Ishikawa (cell line): ENCODE results near the gene TCHP.

Source experiments
- CEBPB ChIP-seq: IDR thresholded peaks from 2 replicates; pipeline ENCODE4 v1.6.1; 2012
- CREB1 ChIP-seq: IDR thresholded peaks from 2 replicates; pipeline ENCODE4 v1.6.1; 2012; ENCODE audit warnings: low read depth
- EP300 ChIP-seq: IDR thresholded peaks from 2 replicates; pipeline ENCODE4 v1.6.1; 2012; ENCODE audit warnings: borderline replicate concordance
- FOXM1 ChIP-seq: IDR thresholded peaks from 2 replicates; pipeline ENCODE4 v1.6.1; 2012; ENCODE audit warnings: low read depth, borderline replicate concordance
- NFIC ChIP-seq: IDR thresholded peaks from 2 replicates; pipeline ENCODE4 v1.6.1; 2012
- RAD21 ChIP-seq: IDR thresholded peaks from 2 replicates; pipeline ENCODE4 v1.6.1; 2012; ENCODE audit warnings: low read depth
- TAF1 ChIP-seq: IDR thresholded peaks from 2 replicates; pipeline ENCODE4 v1.6.1; 2012; ENCODE audit warnings: low read depth, mild to moderate bottlenecking
- TCF12 ChIP-seq: IDR thresholded peaks from 2 replicates; pipeline ENCODE4 v1.6.1; 2012; ENCODE audit warnings: low read depth
- TF ChIP-seq, protein P1 (sequence below): IDR thresholded peaks from 2 replicates; pipeline ENCODE4 v1.6.1; 2012
- TF ChIP-seq, protein P2 (sequence below): IDR thresholded peaks from 2 replicates; pipeline ENCODE4 v1.6.1; 2012
- TF ChIP-seq, protein P3 (sequence below): IDR thresholded peaks from 2 replicates; pipeline ENCODE4 v1.6.1; 2012; ENCODE audit warnings: low read depth, mild to moderate bottlenecking

DNA sequence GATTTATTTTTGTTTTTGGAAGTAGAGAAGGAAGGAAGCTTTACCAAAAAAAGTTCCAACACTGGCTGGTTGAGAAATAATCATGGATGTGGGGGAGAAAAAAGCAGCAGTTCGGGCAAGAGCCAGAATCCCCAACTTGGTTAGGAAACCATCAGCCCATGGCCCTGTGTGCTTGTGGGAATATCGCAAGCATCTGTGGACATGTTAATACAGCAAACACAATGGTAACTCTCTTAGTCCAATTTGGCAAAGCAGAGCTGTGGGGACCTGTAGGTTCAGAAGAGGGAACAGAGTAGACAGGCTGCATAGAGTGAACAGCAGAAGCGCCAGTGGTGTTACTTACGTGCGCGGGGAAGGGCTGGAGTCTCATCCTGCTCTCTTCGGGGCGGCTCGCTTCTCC, 46.8 kb downstream of the TCHP start:
- TF ChIP-seq, protein P1, sequence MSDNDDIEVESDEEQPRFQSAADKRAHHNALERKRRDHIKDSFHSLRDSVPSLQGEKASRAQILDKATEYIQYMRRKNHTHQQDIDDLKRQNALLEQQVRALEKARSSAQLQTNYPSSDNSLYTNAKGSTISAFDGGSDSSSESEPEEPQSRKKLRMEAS: no peak
- TF ChIP-seq, protein P2, sequence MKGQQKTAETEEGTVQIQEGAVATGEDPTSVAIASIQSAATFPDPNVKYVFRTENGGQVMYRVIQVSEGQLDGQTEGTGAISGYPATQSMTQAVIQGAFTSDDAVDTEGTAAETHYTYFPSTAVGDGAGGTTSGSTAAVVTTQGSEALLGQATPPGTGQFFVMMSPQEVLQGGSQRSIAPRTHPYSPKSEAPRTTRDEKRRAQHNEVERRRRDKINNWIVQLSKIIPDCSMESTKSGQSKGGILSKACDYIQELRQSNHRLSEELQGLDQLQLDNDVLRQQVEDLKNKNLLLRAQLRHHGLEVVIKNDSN: no peak
- TF ChIP-seq EP300 (no peak), RAD21 (no peak), TAF1 (no peak), CREB1 (no peak), FOXM1 (no peak), NFIC (no peak), CEBPB (no peak), TCF12 (no peak)
- TF ChIP-seq, protein P3, sequence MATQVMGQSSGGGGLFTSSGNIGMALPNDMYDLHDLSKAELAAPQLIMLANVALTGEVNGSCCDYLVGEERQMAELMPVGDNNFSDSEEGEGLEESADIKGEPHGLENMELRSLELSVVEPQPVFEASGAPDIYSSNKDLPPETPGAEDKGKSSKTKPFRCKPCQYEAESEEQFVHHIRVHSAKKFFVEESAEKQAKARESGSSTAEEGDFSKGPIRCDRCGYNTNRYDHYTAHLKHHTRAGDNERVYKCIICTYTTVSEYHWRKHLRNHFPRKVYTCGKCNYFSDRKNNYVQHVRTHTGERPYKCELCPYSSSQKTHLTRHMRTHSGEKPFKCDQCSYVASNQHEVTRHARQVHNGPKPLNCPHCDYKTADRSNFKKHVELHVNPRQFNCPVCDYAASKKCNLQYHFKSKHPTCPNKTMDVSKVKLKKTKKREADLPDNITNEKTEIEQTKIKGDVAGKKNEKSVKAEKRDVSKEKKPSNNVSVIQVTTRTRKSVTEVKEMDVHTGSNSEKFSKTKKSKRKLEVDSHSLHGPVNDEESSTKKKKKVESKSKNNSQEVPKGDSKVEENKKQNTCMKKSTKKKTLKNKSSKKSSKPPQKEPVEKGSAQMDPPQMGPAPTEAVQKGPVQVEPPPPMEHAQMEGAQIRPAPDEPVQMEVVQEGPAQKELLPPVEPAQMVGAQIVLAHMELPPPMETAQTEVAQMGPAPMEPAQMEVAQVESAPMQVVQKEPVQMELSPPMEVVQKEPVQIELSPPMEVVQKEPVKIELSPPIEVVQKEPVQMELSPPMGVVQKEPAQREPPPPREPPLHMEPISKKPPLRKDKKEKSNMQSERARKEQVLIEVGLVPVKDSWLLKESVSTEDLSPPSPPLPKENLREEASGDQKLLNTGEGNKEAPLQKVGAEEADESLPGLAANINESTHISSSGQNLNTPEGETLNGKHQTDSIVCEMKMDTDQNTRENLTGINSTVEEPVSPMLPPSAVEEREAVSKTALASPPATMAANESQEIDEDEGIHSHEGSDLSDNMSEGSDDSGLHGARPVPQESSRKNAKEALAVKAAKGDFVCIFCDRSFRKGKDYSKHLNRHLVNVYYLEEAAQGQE: no peak
